Nephron progenitor cell (in vitro differentiated cells): Measurements from ENCODE around the gene CHN2.

Experiments used
- DNase-seq: peaks from one replicate; pipeline ENCODE4 v3.0.0; 2021
- H3K27ac Mint-ChIP-seq: 2 replicates; pipeline ENCODE4 v1.8.0; 2021; ENCODE audit warnings: mild to moderate bottlenecking, moderate library complexity, mixed read lengths
- H3K27me3 Mint-ChIP-seq: 2 replicates; pipeline ENCODE4 v1.8.0; 2021; ENCODE audit warnings: mild to moderate bottlenecking, low read depth, mixed read lengths; ENCODE audit not compliant: poor library complexity
- H3K36me3 Mint-ChIP-seq: 2 replicates; pipeline ENCODE4 v1.8.0; 2021; ENCODE audit warnings: low read depth, mixed read lengths
- H3K4me1 Mint-ChIP-seq: 2 replicates; pipeline ENCODE4 v1.8.0; 2021; ENCODE audit warnings: mixed read lengths
- H3K4me3 Mint-ChIP-seq: 2 replicates; pipeline ENCODE4 v1.8.0; 2021; ENCODE audit warnings: mild to moderate bottlenecking, moderate library complexity, mixed read lengths
- H3K9me3 Mint-ChIP-seq: 2 replicates; pipeline ENCODE4 v1.8.0; 2021; ENCODE audit warnings: mild to moderate bottlenecking, moderate library complexity, mixed read lengths
- CTCF ChIP-seq: fragments of 200-600 bp; sonication (generic); IDR thresholded peaks from 2 replicates; pipeline ENCODE4 v1.5.0; 2021; ENCODE audit warnings: antibody characterized with exemption

The CHN2 gene

DNA sequence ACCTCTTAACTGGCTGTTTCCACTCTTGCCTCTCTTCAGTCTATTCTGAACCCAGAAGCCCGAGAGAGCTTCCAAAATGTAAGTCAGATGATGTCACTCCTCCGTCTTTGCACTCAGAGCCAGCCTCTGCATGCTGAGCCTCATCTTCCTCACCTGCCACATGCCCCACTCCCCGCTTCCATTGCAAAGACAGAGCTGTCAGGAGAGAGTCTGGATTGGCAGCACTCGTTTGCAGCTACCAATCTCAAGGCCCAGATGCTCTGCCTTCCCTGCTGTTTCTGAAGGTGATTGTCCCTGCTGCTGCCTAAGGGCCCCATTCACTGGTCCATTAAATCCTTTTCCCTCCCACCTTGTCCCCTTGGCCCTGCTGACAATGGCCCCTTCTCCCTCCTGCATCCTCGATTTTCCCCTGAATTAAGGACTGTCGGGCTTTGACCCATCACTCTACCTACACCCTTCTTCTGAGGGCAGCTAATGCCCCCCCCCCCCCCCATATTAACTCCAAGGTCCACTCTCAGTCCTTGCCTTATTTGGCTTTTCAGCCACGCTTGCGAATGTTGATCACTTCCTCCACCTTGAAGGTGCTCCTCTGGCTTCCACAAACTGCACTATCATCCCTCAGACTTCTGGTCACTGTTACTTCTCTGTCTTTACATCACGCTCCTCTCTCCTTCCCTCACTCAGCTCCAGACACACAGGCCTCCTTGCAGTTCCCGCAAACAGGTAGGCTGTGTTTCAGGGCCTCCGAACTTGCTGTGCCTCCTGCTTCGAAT, 98.5 kb downstream of the CHN2 start:
- H3K27ac Mint-ChIP-seq: peak overlapping the region; percentile 2
- peaks cover 13% of the 10 kb centered on the region for H3K27me3 Mint-ChIP-seq
- H3K4me1 Mint-ChIP-seq: peaks cover 65% of the 10 kb centered on the region

DNA sequence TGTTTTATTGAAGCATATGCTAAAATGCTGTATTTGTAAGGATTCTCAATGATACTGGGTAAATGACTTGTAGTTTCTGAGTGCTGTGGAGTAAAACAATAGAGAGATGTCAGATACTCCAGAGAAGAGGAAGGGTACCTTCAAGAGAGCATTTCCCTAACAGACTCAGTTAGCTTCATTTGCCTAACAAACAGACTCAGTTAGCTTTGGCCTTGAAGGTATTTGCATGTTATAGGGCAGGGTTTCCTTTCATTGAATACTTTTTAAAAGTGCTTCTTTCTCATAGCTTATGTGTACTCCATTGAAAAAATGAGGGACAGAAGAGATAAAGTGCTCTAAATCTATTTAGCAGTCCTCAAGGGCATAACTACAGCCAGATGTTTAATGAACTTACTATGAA, 101.8 kb downstream of the CHN2 start:
- DNase-seq: no peak
- no peaks in the 10 kb centered on the region for H3K9me3 Mint-ChIP-seq
- no peak for TF ChIP-seq CTCF
- no peak overlapping the region for H3K4me3 Mint-ChIP-seq
- H3K4me1 Mint-ChIP-seq: peaks cover 76% of the 10 kb centered on the region
- no peaks in the 10 kb centered on the region for H3K36me3 Mint-ChIP-seq
- no peak overlapping the region for H3K27ac Mint-ChIP-seq
- peaks cover 14% of the 10 kb centered on the region for H3K27me3 Mint-ChIP-seq

More for the DNA sequence above, 98.5 kb downstream of the CHN2 start:
- no peaks in the 10 kb centered on the region for H3K9me3 Mint-ChIP-seq
- DNase-seq: no peak
- no peak for TF ChIP-seq CTCF
- no peaks in the 10 kb centered on the region for H3K36me3 Mint-ChIP-seq
- H3K4me3 Mint-ChIP-seq: no peak overlapping the region

- peak; percentile 23 for DNase-seq
- no peaks in the 10 kb centered on the region for H3K9me3 Mint-ChIP-seq
- peaks cover 70% of the 10 kb centered on the region for H3K4me1 Mint-ChIP-seq
- peak; percentile 18 for TF ChIP-seq CTCF
- peak overlapping the region; percentile 80 for H3K27ac Mint-ChIP-seq
- H3K4me3 Mint-ChIP-seq: no peak overlapping the region
- H3K36me3 Mint-ChIP-seq: no peaks in the 10 kb centered on the region
- H3K27me3 Mint-ChIP-seq: peaks cover 18% of the 10 kb centered on the region
Measured at GRCh38 chr7:29297194-29297890, 102.8 kb downstream of the CHN2 start.

GRCh38 chr7:29299086-29299485, 104.5 kb downstream of the CHN2 start:
- no peak for TF ChIP-seq CTCF
- Mint-ChIP-seq H3K36me3 (no peaks in the 10 kb centered on the region), H3K27me3 (peaks cover 21% of the 10 kb centered on the region), H3K9me3 (no peaks in the 10 kb centered on the region), H3K4me1 (peaks cover 55% of the 10 kb centered on the region), H3K27ac (no peak overlapping the region), H3K4me3 (no peak overlapping the region)
- no peak for DNase-seq

GRCh38 chr7:29300026-29300480, 105.5 kb downstream of the CHN2 start:
- Mint-ChIP-seq H3K27me3 (peaks cover 16% of the 10 kb centered on the region), H3K4me1 (peaks cover 61% of the 10 kb centered on the region), H3K9me3 (no peaks in the 10 kb centered on the region), H3K4me3 (no peak overlapping the region), H3K27ac (peak overlapping the region; percentile 36), H3K36me3 (no peaks in the 10 kb centered on the region)
- no peak for DNase-seq
- TF ChIP-seq CTCF: no peak
